NT2/D1 (cell line): Measurements from ENCODE around the gene PADI4.

Source experiments
- YY1 ChIP-seq: IDR thresholded peaks from 2 replicates; pipeline ENCODE4 v1.6.1; 2011; ENCODE audit not compliant: insufficient read length, insufficient read depth
- ZNF274 ChIP-seq: IDR thresholded peaks from 2 replicates; pipeline ENCODE4 v1.6.1; 2011; ENCODE audit warnings: mild to moderate bottlenecking, low read depth, low read length

DNA sequence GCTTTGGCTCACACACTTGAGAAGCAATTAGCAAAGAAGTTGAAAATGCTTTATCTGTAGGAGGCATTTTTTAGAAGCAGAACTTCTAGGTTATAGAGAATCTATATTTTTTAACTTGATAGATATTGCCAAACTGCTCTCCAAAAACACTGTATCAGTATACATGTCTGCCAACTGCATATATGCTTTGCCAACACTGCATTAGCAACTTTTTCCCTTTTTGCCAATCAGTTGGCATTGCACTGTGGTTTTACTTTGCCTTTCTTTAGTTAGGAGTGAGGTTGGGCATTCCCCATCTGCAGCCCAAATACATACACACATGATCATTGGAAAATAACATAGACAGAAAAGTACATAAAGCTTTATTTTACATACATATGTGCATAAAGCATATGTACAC lies 44.1 kb upstream of the PADI4 start:
- TF ChIP-seq YY1 = no peak
- no peak for TF ChIP-seq ZNF274
